Suprapubic skin (tissue), 4 donors: ENCODE results near the gene CNTD1. TPM values are rescaled to one million over a fixed set of nuclear protein-coding genes. Genes with fewer than 3 reads are reported as not detected.
A peak's percentile ranks its signal among the peaks of the same experiment; 100 is the strongest.

Source experiments
- DNase-seq, 2 donors: peaks; one replicate each; pipeline ENCODE4 v3.0.0-alpha.2; 2019; ENCODE audit warnings: low spot score in 2 of 2
- H3K27ac ChIP-seq: fragments of 200-600 bp; sonication (generic); one replicate; pipeline ENCODE4 v1.5.1; 2019
- H3K27me3 ChIP-seq: fragments of 200-600 bp; sonication (generic); one replicate; pipeline ENCODE4 v1.5.1; 2019
- H3K36me3 ChIP-seq: fragments of 200-600 bp; sonication (generic); one replicate; pipeline ENCODE4 v1.5.1; 2019
- H3K4me1 ChIP-seq: fragments of 200-600 bp; sonication (generic); one replicate; pipeline ENCODE4 v1.5.1; 2019
- H3K4me3 ChIP-seq: fragments of 200-600 bp; sonication (generic); one replicate; pipeline ENCODE4 v1.5.1; 2019; ENCODE audit warnings: mild to moderate bottlenecking
- H3K9me3 ChIP-seq: fragments of 200-600 bp; sonication (generic); one replicate; pipeline ENCODE4 v1.5.1; 2019
- EP300 ChIP-seq: sonication (generic); formaldehyde crosslinking; IDR thresholded peaks from one replicate; pipeline ENCODE4 v1.6.1; 2017; ENCODE audit warnings: antibody characterized with exemption
- POLR2A ChIP-seq, 2 donors: fragments of 450-650 bp; IDR thresholded peaks; one replicate each; pipeline ENCODE4 v1.6.1; 2017; ENCODE audit warnings: antibody characterized with exemption in 2 of 2, mild to moderate bottlenecking in 2 of 2, moderate library complexity in 2 of 2
- POLR2AphosphoS5 ChIP-seq, 3 donors: sonication (generic); formaldehyde crosslinking; IDR thresholded peaks; one replicate each; pipeline ENCODE4 v1.6.1; 2017; ENCODE audit warnings: antibody characterized with exemption in 3 of 3
- WGBS: methylation state at CpG from one replicate; pipeline ENCODE4 v1.1.5; 2018; 5-methylcytosine and 5-hydroxymethylcytosine counted together
- total RNA-seq, 4 donors: library from RNA; depleted of rRNA; stranded (reverse); fragments of >200 nt; gene quantifications; one replicate each; pipeline ENCODE4 v1.1.0, GENCODE V29; 2016
- TF ChIP-seq, protein P1 (sequence below), 2 donors: fragments of 200-600 bp in 1 of 2; fragments of 450-650 bp in 1 of 2; sonication (generic) in 1 of 2; IDR thresholded peaks; one replicate each; pipeline ENCODE4 v1.5.1; 2016 to 2019; ENCODE audit warnings: antibody characterized with exemption in 2 of 2, mild to moderate bottlenecking in 1 of 2, moderate library complexity in 1 of 2

The CNTD1 gene
- total RNA-seq, 4 donors from 2014 or later = 0.42 TPM; not detected in 3

DNA sequence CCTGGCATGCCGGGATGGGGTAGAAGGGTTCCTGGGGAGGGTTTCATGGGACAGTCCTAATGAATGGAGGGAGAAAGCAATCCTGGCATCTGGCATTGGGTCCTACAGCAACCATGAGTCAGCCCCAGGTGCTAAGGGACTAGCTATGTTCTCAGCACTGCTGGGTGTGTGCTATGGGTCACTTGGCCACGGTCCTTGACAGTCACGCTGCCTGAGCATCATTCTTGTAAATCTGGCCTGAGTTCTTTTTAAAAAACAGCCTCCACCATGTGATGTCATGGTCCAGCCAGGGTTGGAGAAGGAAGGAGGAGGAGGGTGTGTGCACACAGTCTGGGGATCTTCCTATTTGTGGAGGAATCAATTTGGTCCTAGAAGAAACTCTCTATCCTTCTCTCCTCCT lies 43.9 kb upstream of the CNTD1 start:
- TF ChIP-seq EP300 (no peak), POLR2A (IDR thresholded peaks at IDR 0.05) (no peak), POLR2AphosphoS5 (IDR thresholded peaks at IDR 0.05) (no peak)
- TF ChIP-seq, protein P1, sequence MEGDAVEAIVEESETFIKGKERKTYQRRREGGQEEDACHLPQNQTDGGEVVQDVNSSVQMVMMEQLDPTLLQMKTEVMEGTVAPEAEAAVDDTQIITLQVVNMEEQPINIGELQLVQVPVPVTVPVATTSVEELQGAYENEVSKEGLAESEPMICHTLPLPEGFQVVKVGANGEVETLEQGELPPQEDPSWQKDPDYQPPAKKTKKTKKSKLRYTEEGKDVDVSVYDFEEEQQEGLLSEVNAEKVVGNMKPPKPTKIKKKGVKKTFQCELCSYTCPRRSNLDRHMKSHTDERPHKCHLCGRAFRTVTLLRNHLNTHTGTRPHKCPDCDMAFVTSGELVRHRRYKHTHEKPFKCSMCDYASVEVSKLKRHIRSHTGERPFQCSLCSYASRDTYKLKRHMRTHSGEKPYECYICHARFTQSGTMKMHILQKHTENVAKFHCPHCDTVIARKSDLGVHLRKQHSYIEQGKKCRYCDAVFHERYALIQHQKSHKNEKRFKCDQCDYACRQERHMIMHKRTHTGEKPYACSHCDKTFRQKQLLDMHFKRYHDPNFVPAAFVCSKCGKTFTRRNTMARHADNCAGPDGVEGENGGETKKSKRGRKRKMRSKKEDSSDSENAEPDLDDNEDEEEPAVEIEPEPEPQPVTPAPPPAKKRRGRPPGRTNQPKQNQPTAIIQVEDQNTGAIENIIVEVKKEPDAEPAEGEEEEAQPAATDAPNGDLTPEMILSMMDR (IDR thresholded peaks at IDR 0.05) = no peak
- Histone ChIP-seq H3K4me3 (no peak overlapping the region), H3K4me1 (peaks cover 24% of the 10 kb centered on the region), H3K27ac (no peak overlapping the region), H3K36me3 (no peaks in the 10 kb centered on the region), H3K9me3 (no peaks in the 10 kb centered on the region), H3K27me3 (no peaks in the 10 kb centered on the region)
- 53% methylated on average over 3 of the region's 3 CpGs for WGBS
- peak in 1 of 2 donors; percentile 91 for DNase-seq

DNA sequence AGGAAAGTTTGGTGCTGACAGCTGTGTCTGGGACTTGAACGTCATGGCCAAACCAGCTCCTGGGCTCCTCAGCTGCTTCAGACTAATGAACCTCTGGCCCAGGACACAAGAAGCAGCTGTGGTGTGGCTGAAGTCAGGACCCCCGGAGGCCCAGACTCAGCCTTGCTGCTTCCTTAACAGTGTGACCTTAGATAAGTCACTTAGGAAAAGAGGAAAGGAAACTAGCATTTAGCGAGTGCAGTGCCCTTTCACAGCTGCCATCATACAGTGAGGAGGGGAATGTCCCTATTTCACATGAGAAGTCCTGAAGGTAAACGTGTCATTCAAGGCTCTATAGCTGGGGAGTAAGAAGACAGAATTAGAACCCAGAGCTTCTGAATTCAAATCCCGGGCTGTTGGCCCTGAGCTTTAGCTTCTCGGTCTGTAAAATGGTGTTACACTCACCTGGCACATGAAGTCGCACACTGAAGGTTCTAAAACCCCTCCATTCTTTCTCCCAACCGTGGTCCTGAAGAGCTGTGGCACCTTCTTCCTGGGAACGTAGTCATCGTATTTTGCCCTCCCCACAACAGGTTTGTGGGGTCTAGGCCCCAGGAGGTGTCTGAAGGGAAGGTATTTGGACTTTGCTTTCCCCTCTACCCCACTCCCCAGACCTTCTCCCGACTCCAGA lies 38.5 kb upstream of the CNTD1 start:
- Histone ChIP-seq H3K4me1 (peaks cover 43% of the 10 kb centered on the region), H3K27ac (peak overlapping the region; percentile 64), H3K36me3 (no peaks in the 10 kb centered on the region), H3K9me3 (no peaks in the 10 kb centered on the region), H3K27me3 (no peaks in the 10 kb centered on the region), H3K4me3 (peak overlapping the region; percentile 63)
- 52% methylated on average over 11 of the region's 11 CpGs for WGBS
- TF ChIP-seq, protein P1 (IDR thresholded peaks at IDR 0.05) = no peak
- no peak for TF ChIP-seq EP300
- no peak for TF ChIP-seq POLR2A (IDR thresholded peaks at IDR 0.05)
- TF ChIP-seq POLR2AphosphoS5 (IDR thresholded peaks at IDR 0.05) = no peak
- DNase-seq = no peak

DNA sequence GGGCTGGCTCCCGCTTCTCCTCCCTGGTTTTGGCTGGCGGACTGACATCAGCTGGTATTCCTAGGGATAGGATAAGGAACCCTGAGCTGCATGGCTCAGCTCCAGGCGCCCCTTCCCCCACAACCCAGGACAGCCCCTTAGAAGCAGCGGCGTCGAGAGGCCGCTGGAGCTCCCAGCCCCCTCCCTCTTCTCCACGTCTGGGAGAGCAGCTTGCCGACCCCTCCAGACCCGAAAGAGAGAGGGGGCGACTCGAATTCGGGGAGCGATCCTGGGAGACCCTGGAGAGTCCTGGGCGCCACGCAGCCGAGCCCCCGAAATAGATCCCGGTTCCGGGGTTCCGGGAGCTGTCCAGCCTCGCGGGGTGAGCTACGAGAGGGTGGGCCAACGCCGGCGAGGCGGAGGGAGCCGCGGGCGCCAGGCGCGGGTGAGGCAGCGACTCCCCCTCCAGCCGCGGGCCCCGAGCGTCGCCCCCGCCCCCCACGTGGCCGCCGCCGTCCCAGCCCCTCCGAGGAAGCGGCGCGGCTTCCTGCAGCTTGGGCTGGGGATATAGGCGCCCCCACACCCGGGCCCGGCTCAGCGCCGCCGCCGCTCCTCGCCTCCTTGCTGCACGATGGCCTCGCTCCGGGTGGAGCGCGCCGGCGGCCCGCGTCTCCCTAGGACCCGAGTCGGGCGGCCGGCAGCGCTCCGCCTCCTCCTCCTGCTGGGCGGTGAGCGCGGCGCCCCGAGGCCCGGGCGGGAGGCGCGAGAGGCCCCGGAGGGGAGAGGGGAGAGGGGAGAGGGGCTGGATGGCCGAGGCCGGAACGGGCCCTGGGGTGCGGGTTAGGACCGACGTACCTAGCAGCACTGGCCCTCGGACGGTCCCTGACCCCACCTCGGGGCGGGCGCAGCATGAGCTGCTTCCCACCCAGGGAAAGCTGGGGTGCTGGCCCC lies 37.7 kb upstream of the CNTD1 start, which contains the start of gene RAMP2:
Gene RAMP2, plus strand, starts transcription at position 576 of the 930 bp plus-strand sequence. Its CDS starts 35 bp downstream, at position 611.
- no peaks in the 10 kb centered on the region for H3K36me3 ChIP-seq
- DNase-seq = peak in 1 of 2 donors; percentile 66
- WGBS = 4% methylated on average over 35 of the region's 92 CpGs
- no peak for TF ChIP-seq EP300
- TF ChIP-seq, protein P1 (IDR thresholded peaks at IDR 0.05) = no peak
- no peaks in the 10 kb centered on the region for H3K9me3 ChIP-seq
- H3K4me1 ChIP-seq = peaks cover 40% of the 10 kb centered on the region
- no peaks in the 10 kb centered on the region for H3K27me3 ChIP-seq
- peak within 1 kb of the TSS; percentile 64 for H3K27ac ChIP-seq
- H3K4me3 ChIP-seq = peak within 1 kb of the TSS; percentile 63

DNA sequence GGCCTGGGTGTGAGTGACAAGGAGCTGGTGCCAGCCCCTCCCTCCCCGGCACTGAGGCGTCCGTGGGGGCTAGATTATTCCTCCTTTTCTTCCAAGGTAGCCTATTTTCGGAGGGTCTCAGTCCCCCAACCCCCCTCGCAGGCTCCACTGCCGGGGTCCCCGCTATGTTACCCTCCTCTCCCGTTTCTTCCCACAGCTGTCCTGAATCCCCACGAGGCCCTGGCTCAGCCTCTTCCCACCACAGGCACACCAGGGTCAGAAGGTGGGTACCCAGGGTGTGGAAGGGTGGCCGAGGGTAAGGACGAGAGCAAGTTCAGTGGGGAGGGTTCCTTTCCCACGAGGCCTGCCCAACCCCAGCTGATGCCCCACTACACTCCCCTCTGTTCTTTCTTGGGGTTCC lies 37.0 kb upstream of the CNTD1 start:
- Histone ChIP-seq H3K27ac (peak overlapping the region; percentile 64), H3K9me3 (no peaks in the 10 kb centered on the region), H3K27me3 (no peaks in the 10 kb centered on the region), H3K4me3 (peak overlapping the region; percentile 63), H3K4me1 (peaks cover 40% of the 10 kb centered on the region), H3K36me3 (no peaks in the 10 kb centered on the region)
- DNase-seq = no peak
- 47% methylated on average over 12 of the region's 12 CpGs for WGBS
- TF ChIP-seq, protein P1 (IDR thresholded peaks at IDR 0.05) = no peak
- no peak for TF ChIP-seq EP300
- TF ChIP-seq POLR2A (IDR thresholded peaks at IDR 0.05) = no peak
- TF ChIP-seq POLR2AphosphoS5 (IDR thresholded peaks at IDR 0.05) = no peak

DNA sequence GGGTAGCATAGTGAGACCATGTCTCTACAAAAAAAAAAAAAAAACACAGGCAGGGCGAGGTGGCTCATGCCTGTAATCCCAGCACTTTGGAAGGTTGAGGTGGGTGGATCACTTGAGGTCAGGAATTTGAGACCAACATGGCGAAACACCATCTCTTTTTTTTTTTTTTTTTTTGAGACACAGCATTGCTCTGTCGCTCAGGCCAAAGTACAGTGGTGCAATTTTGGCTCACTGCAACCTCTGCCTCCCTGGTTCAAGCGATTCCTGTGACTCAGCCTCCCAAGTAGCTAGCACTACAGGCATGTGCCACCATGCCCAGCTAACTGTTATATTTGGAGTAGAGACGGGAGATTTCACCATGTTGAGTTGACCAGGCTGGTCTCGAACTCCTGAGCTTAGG lies 32.5 kb upstream of the CNTD1 start:
- no peak for TF ChIP-seq POLR2A (IDR thresholded peaks at IDR 0.05)
- TF ChIP-seq POLR2AphosphoS5 (IDR thresholded peaks at IDR 0.05) = no peak
- no peak for TF ChIP-seq EP300
- TF ChIP-seq, protein P1 (IDR thresholded peaks at IDR 0.05) = no peak
- WGBS = 85% methylated on average over 5 of the region's 6 CpGs
- H3K27ac ChIP-seq = no peak overlapping the region
- DNase-seq = no peak
- peaks cover 21% of the 10 kb centered on the region for H3K4me1 ChIP-seq
- H3K27me3 ChIP-seq = no peaks in the 10 kb centered on the region
- no peaks in the 10 kb centered on the region for H3K9me3 ChIP-seq
- no peak overlapping the region for H3K4me3 ChIP-seq
- no peaks in the 10 kb centered on the region for H3K36me3 ChIP-seq
